ENCODE results near the gene MAML3.

- TF ChIP-seq, protein P1, sequence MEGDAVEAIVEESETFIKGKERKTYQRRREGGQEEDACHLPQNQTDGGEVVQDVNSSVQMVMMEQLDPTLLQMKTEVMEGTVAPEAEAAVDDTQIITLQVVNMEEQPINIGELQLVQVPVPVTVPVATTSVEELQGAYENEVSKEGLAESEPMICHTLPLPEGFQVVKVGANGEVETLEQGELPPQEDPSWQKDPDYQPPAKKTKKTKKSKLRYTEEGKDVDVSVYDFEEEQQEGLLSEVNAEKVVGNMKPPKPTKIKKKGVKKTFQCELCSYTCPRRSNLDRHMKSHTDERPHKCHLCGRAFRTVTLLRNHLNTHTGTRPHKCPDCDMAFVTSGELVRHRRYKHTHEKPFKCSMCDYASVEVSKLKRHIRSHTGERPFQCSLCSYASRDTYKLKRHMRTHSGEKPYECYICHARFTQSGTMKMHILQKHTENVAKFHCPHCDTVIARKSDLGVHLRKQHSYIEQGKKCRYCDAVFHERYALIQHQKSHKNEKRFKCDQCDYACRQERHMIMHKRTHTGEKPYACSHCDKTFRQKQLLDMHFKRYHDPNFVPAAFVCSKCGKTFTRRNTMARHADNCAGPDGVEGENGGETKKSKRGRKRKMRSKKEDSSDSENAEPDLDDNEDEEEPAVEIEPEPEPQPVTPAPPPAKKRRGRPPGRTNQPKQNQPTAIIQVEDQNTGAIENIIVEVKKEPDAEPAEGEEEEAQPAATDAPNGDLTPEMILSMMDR (IDR thresholded peaks at IDR 0.05; ENCODE audit: low read depth, low read length), result no peak
- no peak for TF ChIP-seq MYC (IDR thresholded peaks at IDR 0.05; ENCODE audit: low read depth, low read length)
Measured at GRCh38 chr4:140084385-140084784, 69.6 kb downstream of the MAML3 start.

Measured in NB4 (cell line).